ENCODE measurements around the gene MFN1.

MFN1 gene

DNA sequence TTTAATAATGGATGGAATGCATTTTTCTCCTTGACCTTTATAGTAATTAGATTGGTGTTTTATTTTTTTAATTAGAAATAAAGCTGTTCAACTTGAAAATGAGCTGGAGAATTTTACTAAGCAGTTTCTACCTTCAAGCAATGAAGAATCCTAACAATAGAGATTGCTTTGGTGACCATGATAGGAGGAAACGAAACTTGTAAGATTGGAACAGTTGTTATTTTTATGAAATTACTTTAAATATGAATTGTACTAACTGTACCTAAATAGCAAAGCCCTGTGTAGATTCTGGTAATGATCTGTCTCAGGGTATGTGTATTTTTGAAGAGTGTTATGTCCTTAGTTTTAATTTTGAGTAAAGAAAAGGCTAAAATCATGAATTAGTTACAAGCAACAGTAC, 44.4 kb downstream of the MFN1 start:
- TF ChIP-seq, protein P1, sequence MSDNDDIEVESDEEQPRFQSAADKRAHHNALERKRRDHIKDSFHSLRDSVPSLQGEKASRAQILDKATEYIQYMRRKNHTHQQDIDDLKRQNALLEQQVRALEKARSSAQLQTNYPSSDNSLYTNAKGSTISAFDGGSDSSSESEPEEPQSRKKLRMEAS (IDR thresholded peaks at IDR 0.05; ENCODE audit: low read depth, low read length) = no peak
- TF ChIP-seq MYC (IDR thresholded peaks at IDR 0.05; ENCODE audit: low read depth, low read length) (no peak), POLR2A (IDR thresholded peaks at IDR 0.05; ENCODE audit: extremely low read depth, insufficient read length) (no peak)
- TF ChIP-seq, protein P2, sequence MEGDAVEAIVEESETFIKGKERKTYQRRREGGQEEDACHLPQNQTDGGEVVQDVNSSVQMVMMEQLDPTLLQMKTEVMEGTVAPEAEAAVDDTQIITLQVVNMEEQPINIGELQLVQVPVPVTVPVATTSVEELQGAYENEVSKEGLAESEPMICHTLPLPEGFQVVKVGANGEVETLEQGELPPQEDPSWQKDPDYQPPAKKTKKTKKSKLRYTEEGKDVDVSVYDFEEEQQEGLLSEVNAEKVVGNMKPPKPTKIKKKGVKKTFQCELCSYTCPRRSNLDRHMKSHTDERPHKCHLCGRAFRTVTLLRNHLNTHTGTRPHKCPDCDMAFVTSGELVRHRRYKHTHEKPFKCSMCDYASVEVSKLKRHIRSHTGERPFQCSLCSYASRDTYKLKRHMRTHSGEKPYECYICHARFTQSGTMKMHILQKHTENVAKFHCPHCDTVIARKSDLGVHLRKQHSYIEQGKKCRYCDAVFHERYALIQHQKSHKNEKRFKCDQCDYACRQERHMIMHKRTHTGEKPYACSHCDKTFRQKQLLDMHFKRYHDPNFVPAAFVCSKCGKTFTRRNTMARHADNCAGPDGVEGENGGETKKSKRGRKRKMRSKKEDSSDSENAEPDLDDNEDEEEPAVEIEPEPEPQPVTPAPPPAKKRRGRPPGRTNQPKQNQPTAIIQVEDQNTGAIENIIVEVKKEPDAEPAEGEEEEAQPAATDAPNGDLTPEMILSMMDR (IDR thresholded peaks at IDR 0.05; ENCODE audit: low read depth, low read length) = no peak
- no peak overlapping the region for H3K4me3 ChIP-seq (ENCODE audit: low read depth, low read length)
- no peak for DNase-seq (ENCODE audit: low read depth)

DNA sequence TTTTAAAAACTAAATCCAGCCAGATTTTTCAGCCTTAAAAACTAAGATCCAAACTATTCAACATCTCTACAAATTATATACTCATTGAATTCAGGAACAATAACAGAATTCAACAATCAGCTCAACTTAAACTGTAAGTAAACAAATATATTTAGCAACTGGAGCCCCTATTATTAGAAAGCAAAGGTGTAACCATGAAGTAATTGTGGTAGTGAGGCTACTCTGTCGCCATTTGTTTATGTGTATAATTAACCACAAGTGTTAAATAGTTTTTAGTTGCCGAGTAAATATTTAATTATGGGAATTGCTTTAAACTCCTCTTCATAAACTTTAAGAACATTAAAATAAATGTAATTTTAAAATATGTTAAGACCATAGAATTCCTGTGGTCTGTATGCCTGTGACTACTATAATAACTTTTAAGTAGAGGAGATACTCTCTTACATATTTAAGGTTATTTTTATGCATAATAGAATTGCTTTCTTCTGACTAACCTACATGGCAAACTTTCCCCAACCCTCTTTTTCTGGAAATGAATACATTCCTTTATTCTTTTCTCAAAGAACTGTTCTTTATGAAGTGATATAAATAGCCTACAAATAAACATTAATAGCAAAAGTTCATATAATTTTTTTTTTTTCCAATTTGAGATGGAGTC, 51.2 kb downstream of the MFN1 start:
- DNase-seq (ENCODE audit: low read depth) = no peak
- no peak for TF ChIP-seq POLR2A (IDR thresholded peaks at IDR 0.05; ENCODE audit: extremely low read depth, insufficient read length)
- TF ChIP-seq, protein P2 (IDR thresholded peaks at IDR 0.05; ENCODE audit: low read depth, low read length) = no peak
- TF ChIP-seq, protein P1 (IDR thresholded peaks at IDR 0.05; ENCODE audit: low read depth, low read length) = no peak
- no peak for TF ChIP-seq MYC (IDR thresholded peaks at IDR 0.05; ENCODE audit: low read depth, low read length)
- H3K4me3 ChIP-seq (ENCODE audit: low read depth, low read length) = no peak overlapping the region

DNA sequence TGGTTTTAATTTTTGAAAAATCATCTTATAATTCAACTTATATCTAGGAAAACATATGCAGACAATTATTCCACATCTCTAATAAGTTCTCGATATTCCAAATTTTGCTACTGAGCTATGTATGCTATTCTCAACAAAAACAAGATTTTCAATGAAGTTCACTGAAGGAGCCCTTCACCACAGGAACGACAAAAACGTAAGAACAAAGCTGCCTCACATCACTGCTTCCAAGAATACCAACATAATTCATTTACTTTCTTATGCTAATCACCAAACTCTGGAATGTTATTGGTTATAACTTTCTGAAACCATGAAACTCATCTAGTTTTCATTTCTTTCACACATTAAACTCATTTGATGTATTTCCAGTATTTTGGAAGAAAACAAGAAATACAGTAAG, 54.1 kb downstream of the MFN1 start:
- H3K4me3 ChIP-seq (ENCODE audit: low read depth, low read length) = no peak overlapping the region
- DNase-seq (ENCODE audit: low read depth) = no peak
- TF ChIP-seq, protein P1 (IDR thresholded peaks at IDR 0.05; ENCODE audit: low read depth, low read length) = no peak
- TF ChIP-seq POLR2A (IDR thresholded peaks at IDR 0.05; ENCODE audit: extremely low read depth, insufficient read length) (no peak), MYC (IDR thresholded peaks at IDR 0.05; ENCODE audit: low read depth, low read length) (no peak)
- TF ChIP-seq, protein P2 (IDR thresholded peaks at IDR 0.05; ENCODE audit: low read depth, low read length) = no peak

DNA sequence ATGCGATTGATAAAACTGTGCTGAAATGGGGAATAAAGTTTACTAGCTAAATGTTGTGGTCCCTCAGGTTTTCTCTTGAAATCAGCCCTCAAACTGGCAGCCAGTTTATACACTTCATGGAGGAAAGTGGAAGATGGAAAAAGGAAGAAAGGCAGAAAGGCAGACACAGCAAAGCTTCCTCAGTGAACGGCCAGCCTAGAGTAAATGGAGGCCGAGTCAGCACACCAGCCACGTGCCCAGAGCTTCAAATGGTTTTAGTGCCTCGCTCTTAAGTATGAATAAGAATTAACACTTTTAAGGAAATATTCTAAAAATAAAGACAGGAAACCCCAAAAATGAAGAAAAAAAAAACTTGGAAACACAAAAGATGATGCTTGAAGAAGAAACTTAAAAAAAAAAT, 55.5 kb downstream of the MFN1 start:
- no peak for DNase-seq (ENCODE audit: low read depth)
- no peak overlapping the region for H3K4me3 ChIP-seq (ENCODE audit: low read depth, low read length)
- TF ChIP-seq, protein P1 (IDR thresholded peaks at IDR 0.05; ENCODE audit: low read depth, low read length) = no peak
- TF ChIP-seq MYC (IDR thresholded peaks at IDR 0.05; ENCODE audit: low read depth, low read length) (no peak), POLR2A (IDR thresholded peaks at IDR 0.05; ENCODE audit: extremely low read depth, insufficient read length) (no peak)
- TF ChIP-seq, protein P2 (IDR thresholded peaks at IDR 0.05; ENCODE audit: low read depth, low read length) = no peak

DNA sequence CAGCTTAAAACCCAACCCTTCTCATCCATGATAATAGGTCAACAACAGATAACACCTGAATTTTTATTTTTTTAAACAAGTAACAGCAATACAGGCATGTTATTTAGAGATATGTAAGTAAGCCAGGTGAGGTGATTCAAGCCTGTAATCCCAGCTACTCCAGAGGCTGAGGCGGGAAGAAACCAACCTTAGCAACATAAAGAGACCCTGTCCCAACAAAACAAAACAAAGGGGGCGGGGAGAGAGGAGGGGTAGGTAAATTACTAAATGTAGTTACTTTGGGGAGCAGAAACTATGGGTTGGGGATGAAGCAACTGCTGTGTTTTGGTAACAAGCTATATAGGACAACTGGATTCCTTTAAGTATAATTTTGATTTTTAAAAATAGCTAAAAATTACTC, 56.8 kb downstream of the MFN1 start:
- H3K4me3 ChIP-seq (ENCODE audit: low read depth, low read length) = no peak overlapping the region
- TF ChIP-seq, protein P2 (IDR thresholded peaks at IDR 0.05; ENCODE audit: low read depth, low read length) = no peak
- TF ChIP-seq, protein P1 (IDR thresholded peaks at IDR 0.05; ENCODE audit: low read depth, low read length) = no peak
- TF ChIP-seq MYC (IDR thresholded peaks at IDR 0.05; ENCODE audit: low read depth, low read length) (no peak), POLR2A (IDR thresholded peaks at IDR 0.05; ENCODE audit: extremely low read depth, insufficient read length) (no peak)
- no peak for DNase-seq (ENCODE audit: low read depth)
